Keratinocyte (primary cell): ENCODE data around the gene RASSF9. TPM values are rescaled to one million over a fixed set of nuclear protein-coding genes. Genes with fewer than 3 reads are reported as not detected.

Experiments used
- DNase-seq: peaks from one replicate; pipeline ENCODE4 v3.0.0-alpha.2; 2011; ENCODE audit warnings: low read depth, missing footprints, low spot score
- FAIRE-seq: peaks from 2 replicates; lab custom pipeline; 2011; peaks lifted over from hg19 to GRCh38; lab: Jason Lieb, UNC
- H2AFZ ChIP-seq: 2 replicates; pipeline ENCODE4 v1.6.0; 2012; ENCODE audit warnings: low read length, control low read depth, inconsistent platforms; ENCODE audit not compliant: control insufficient read depth
- H3K27ac ChIP-seq: 2 replicates; pipeline ENCODE4 v1.5.1; 2011; ENCODE audit warnings: low read length; ENCODE audit not compliant: control insufficient read depth, insufficient read depth
- H3K27me3 ChIP-seq: 3 replicates; pipeline ENCODE4 v1.6.0; 2011; ENCODE audit warnings: low read length; ENCODE audit not compliant: control insufficient read depth, insufficient read depth; ENCODE audit errors: extremely low read depth
- H3K36me3 ChIP-seq, 2 experiments: 2 replicates in 1 of 2; 3 replicates in 1 of 2; pipeline ENCODE4 v1.5.1; 2011; ENCODE audit warnings: low read length in 2 of 2, mild to moderate bottlenecking in 1 of 2; ENCODE audit not compliant: control insufficient read depth in 2 of 2, insufficient read depth in 2 of 2; ENCODE audit errors: extremely low read depth in 1 of 2
- H3K4me1 ChIP-seq: 3 replicates; pipeline ENCODE4 v1.5.1; 2011; ENCODE audit warnings: low read length; ENCODE audit not compliant: control insufficient read depth, insufficient read depth; ENCODE audit errors: extremely low read depth
- H3K4me2 ChIP-seq: 3 replicates; pipeline ENCODE4 v1.6.0; 2011; ENCODE audit warnings: low read depth, low read length; ENCODE audit not compliant: control insufficient read depth, insufficient read depth; ENCODE audit errors: extremely low read depth
- H3K4me3 ChIP-seq, 3 experiments: fragments of 200-600 bp in 1 of 3; sonication (generic) in 1 of 3; 2 replicates in 2 of 3; 3 replicates in 1 of 3; pipeline ENCODE4 v1.5.1; 2011 to 2016; ENCODE audit warnings: low read length in 3 of 3, mild to moderate bottlenecking in 3 of 3, control low read depth in 2 of 3, inconsistent platforms in 1 of 3, low read depth in 1 of 3, mixed read lengths in 1 of 3, mixed run types in 1 of 3, moderate library complexity in 1 of 3; ENCODE audit not compliant: control insufficient read depth in 2 of 3, insufficient read depth in 2 of 3; ENCODE audit errors: extremely low read depth in 1 of 3
- H3K79me2 ChIP-seq: 2 replicates; pipeline ENCODE4 v1.6.0; 2012; ENCODE audit warnings: low read length; ENCODE audit not compliant: control insufficient read depth, insufficient read depth
- H3K9ac ChIP-seq: 3 replicates; pipeline ENCODE4 v1.6.0; 2011; ENCODE audit warnings: low read length; ENCODE audit not compliant: control insufficient read depth, insufficient read depth; ENCODE audit errors: extremely low read depth
- H3K9me1 ChIP-seq: 3 replicates; pipeline ENCODE4 v1.6.0; 2011; ENCODE audit warnings: low read length; ENCODE audit not compliant: control insufficient read depth, insufficient read depth; ENCODE audit errors: extremely low read depth
- H3K9me3 ChIP-seq: 2 replicates; pipeline ENCODE4 v1.5.1; 2012; ENCODE audit warnings: low read depth, low read length; ENCODE audit not compliant: control insufficient read depth
- H4K20me1 ChIP-seq: 3 replicates; pipeline ENCODE4 v1.6.0; 2011; ENCODE audit warnings: low read length; ENCODE audit not compliant: control insufficient read depth, insufficient read depth; ENCODE audit errors: extremely low read depth
- CTCF ChIP-seq, 3 experiments: IDR thresholded peaks in 1 of 3; conservative IDR thresholded peaks in 1 of 3; optimal IDR thresholded peaks in 1 of 3; 2 replicates in 2 of 3; 3 replicates in 1 of 3; pipeline versions ENCODE3 to v1.5.1; 2011; ENCODE audit warnings: low read length in 3 of 3, mild to moderate bottlenecking in 3 of 3, moderate library complexity in 2 of 3, control low read depth in 1 of 3, inconsistent platforms in 1 of 3; ENCODE audit not compliant: insufficient read depth in 2 of 3; ENCODE audit errors: extremely low read depth in 1 of 3
- EZH2 ChIP-seq: IDR thresholded peaks from one replicate; pipeline ENCODE4 v1.6.1; 2012; ENCODE audit warnings: inconsistent platforms, mild to moderate bottlenecking, low read length, moderate library complexity
- dilution Hi-C: fragments of 300-500 bp; cut with MboI; formaldehyde crosslinking; loops from one replicate; pipeline ENCODE4 v1.7.0; 2020; ENCODE audit warnings: low sequenced_read_pairs; ENCODE audit not compliant: extremely low pct_ligation_motif_present
- polyA plus RNA-seq, 5 experiments: library from polyadenylated mRNA; depleted of rRNA in 3 of 5; stranded (reverse) in 3 of 5; stranded (forward) in 1 of 5; unstranded in 1 of 5; fragments of >200 nt; gene quantifications; 1 replicate in 1 of 5; 2 replicates in 3 of 5; 3 replicates in 1 of 5; pipeline versions ENCODE4 v1.2.1 to v1.2.3, GENCODE V29; 2011 to 2012; ENCODE audit warnings: missing spikeins in 2 of 5, low read depth in 1 of 5, low replicate concordance in 1 of 5

RASSF9 gene
- polyA plus RNA-seq, 1 donor (not counting 4 experiments of a cell fraction or from before 2014, with no cell fraction given), result 4.2 TPM

GRCh38 chr12:85803923-85804322 is 32.3 kb downstream of the RASSF9 start:
- dilution Hi-C loops, result no loop called here
- DNase-seq (no peak), FAIRE-seq (peak; percentile 44)
- no peak for TF ChIP-seq CTCF (optimal IDR thresholded peaks at IDR 0.05 in 1 of 3, IDR thresholded peaks at IDR 0.05 in 1 of 3, conservative IDR thresholded peaks at IDR 0.05 in 1 of 3; ENCODE audit: extremely low read depth in 1 of 3, insufficient read depth in 2 of 3, low read length in 3 of 3)
- TF ChIP-seq EZH2, result no peak
- Histone ChIP-seq H3K4me3 (no peak overlapping the region), H3K4me2 (no peak overlapping the region), H3K4me1 (peaks cover 24% of the 10 kb centered on the region), H4K20me1 (no peaks in the 10 kb centered on the region), H2AFZ (peak overlapping the region; percentile 62), H3K27me3 (no peaks in the 10 kb centered on the region), H3K9me3 (no peaks in the 10 kb centered on the region), H3K9ac (no peak overlapping the region), H3K36me3 (peaks cover 2% of the 10 kb centered on the region in 2 experiments), H3K27ac (peak overlapping the region; percentile 74), H3K79me2 (no peaks in the 10 kb centered on the region), H3K9me1 (no peaks in the 10 kb centered on the region)

DNA sequence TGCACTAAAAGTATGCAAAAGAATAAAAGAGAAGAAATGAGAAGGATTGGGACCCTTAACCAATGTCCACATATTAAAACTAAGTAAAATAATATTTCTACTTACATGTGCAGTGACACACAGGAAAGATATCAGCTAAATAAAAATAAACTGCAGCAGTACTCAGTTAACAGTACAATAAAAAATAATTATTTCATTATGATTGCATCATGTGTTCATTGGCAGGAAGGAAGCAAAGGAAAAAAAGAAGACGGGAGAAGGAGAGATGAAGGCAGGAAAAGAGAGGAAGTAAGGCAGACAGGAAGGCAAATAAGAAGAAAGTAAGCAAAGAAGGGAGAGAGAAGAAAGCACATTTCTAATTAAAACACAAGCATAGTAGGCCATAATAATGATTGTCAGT is 33.0 kb downstream of the RASSF9 start:
- H3K27me3 ChIP-seq, result no peaks in the 10 kb centered on the region
- peak overlapping the region; percentile 37 for H2AFZ ChIP-seq
- H3K9ac ChIP-seq, result no peak overlapping the region
- H3K9me3 ChIP-seq, result no peaks in the 10 kb centered on the region
- dilution Hi-C loops, result no loop called here
- H3K27ac ChIP-seq, result peak overlapping the region; percentile 74
- H4K20me1 ChIP-seq, result no peaks in the 10 kb centered on the region
- no peaks in the 10 kb centered on the region for H3K79me2 ChIP-seq
- H3K4me1 ChIP-seq, result peaks cover 24% of the 10 kb centered on the region
- no peak for FAIRE-seq
- no peaks in the 10 kb centered on the region for H3K9me1 ChIP-seq
- TF ChIP-seq EZH2 (no peak), CTCF (optimal IDR thresholded peaks at IDR 0.05 in 1 of 3, IDR thresholded peaks at IDR 0.05 in 1 of 3, conservative IDR thresholded peaks at IDR 0.05 in 1 of 3; ENCODE audit: extremely low read depth in 1 of 3, insufficient read depth in 2 of 3, low read length in 3 of 3) (no peak)
- peaks cover 2% of the 10 kb centered on the region in 2 experiments for H3K36me3 ChIP-seq
- DNase-seq, result no peak
- peak overlapping the region in 1 of 3 experiments; percentile 41 for H3K4me3 ChIP-seq
- H3K4me2 ChIP-seq, result peak overlapping the region; percentile 34
